DND-41 (cell line): Measurements from ENCODE around the gene IL3.

Experiments used
- EZH2 ChIP-seq: IDR thresholded peaks from 3 replicates; pipeline ENCODE4 v1.6.1; 2012; ENCODE audit warnings: borderline replicate concordance, low read depth, mild to moderate bottlenecking, moderate library complexity, low read length, inconsistent platforms; ENCODE audit not compliant: severe bottlenecking
- TF ChIP-seq, protein P1 (sequence below): IDR thresholded peaks from 2 replicates; pipeline ENCODE4 v1.5.1; 2012; ENCODE audit warnings: borderline replicate concordance, low read length, moderate library complexity, mild to moderate bottlenecking; ENCODE audit not compliant: poor library complexity, severe bottlenecking; ENCODE audit errors: extremely low read depth

DNA sequence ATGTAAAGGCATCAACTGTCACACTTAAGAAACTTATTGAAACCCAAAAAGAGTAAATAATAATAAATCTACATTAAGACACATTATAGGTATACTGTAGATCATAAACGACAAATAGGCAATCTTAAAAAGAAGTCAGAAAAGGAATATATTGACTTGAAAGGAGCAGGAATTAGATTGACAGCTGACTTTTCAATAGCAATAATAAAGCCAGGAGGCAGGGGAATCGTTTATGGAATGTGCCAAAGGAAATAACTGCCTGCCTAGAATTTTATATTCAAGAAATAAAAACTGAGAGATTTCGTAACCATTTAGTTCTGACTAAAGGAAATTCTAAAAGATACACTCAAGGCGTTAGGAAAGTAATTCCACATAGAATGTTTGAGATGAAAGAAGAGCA is 27.3 kb upstream of the IL3 start:
- TF ChIP-seq, protein P1, sequence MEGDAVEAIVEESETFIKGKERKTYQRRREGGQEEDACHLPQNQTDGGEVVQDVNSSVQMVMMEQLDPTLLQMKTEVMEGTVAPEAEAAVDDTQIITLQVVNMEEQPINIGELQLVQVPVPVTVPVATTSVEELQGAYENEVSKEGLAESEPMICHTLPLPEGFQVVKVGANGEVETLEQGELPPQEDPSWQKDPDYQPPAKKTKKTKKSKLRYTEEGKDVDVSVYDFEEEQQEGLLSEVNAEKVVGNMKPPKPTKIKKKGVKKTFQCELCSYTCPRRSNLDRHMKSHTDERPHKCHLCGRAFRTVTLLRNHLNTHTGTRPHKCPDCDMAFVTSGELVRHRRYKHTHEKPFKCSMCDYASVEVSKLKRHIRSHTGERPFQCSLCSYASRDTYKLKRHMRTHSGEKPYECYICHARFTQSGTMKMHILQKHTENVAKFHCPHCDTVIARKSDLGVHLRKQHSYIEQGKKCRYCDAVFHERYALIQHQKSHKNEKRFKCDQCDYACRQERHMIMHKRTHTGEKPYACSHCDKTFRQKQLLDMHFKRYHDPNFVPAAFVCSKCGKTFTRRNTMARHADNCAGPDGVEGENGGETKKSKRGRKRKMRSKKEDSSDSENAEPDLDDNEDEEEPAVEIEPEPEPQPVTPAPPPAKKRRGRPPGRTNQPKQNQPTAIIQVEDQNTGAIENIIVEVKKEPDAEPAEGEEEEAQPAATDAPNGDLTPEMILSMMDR = no peak
- no peak for TF ChIP-seq EZH2
